ENCODE data around the gene PARL.
A peak's percentile ranks its signal among the peaks of the same experiment; 100 is the strongest.

PARL gene

GRCh38 chr3:183904833-183905780 lies 20.4 kb upstream of the PARL start:
- no peak for DNase-seq

- no peak for DNase-seq
These were observed 13.3 kb upstream of the PARL start for GRCh38 chr3:183898028-183898431.

- no peak for DNase-seq
These were observed 12.9 kb upstream of the PARL start for GRCh38 chr3:183897606-183898005.

GRCh38 chr3:183896610-183897009 lies 11.9 kb upstream of the PARL start:
- DNase-seq = no peak

GRCh38 chr3:183896184-183896583 lies 11.5 kb upstream of the PARL start:
- DNase-seq = no peak

- no peak for DNase-seq
These were observed 11.1 kb upstream of the PARL start for GRCh38 chr3:183895774-183896173.

GRCh38 chr3:183895296-183895695 lies 10.6 kb upstream of the PARL start:
- no peak for DNase-seq

GRCh38 chr3:183892610-183893214 lies 8.0 kb upstream of the PARL start:
- DNase-seq = no peak

- DNase-seq = no peak
These were observed 1.1 kb upstream of the PARL start for GRCh38 chr3:183885766-183886165.

- DNase-seq = no peak
These were observed 618 bp downstream of the PARL start for GRCh38 chr3:183884097-183884426.

GRCh38 chr3:183883291-183884096 lies 1.2 kb downstream of the PARL start:
- no peak for DNase-seq

- no peak for DNase-seq
These were observed 4.6 kb downstream of the PARL start for GRCh38 chr3:183880121-183880520.

- no peak for DNase-seq
These were observed 5.4 kb downstream of the PARL start for GRCh38 chr3:183879243-183879642.

GRCh38 chr3:183878071-183878470 lies 6.6 kb downstream of the PARL start:
- peak; percentile 98 for DNase-seq

- peak; percentile 74 for DNase-seq
These were observed 7.5 kb downstream of the PARL start for GRCh38 chr3:183877227-183877626.

- DNase-seq = peak; percentile 24
These were observed 9.3 kb downstream of the PARL start for GRCh38 chr3:183875411-183875810.

GRCh38 chr3:183873914-183874313 lies 10.8 kb downstream of the PARL start:
- no peak for DNase-seq

GRCh38 chr3:183871541-183871940 lies 13.1 kb downstream of the PARL start:
- no peak for DNase-seq

- DNase-seq = no peak
These were observed 14.1 kb downstream of the PARL start for GRCh38 chr3:183870563-183870962.

GRCh38 chr3:183868796-183869195 lies 15.9 kb downstream of the PARL start:
- peak; percentile 73 for DNase-seq

GRCh38 chr3:183862610-183863009 lies 22.1 kb downstream of the PARL start:
- DNase-seq = no peak

- DNase-seq = no peak
These were observed 26.8 kb downstream of the PARL start for GRCh38 chr3:183857863-183858262.

GRCh38 chr3:183854318-183855035 lies 30.2 kb downstream of the PARL start:
- DNase-seq = no peak
